NCI-H1092 (cell line): ENCODE results near the gene CRYBA1.

ENCODE experiments used
- DNase-seq: peaks from one replicate; lab custom pipeline; 2025; lab: John Stamatoyannopoulos, UW

Gene CRYBA1

GRCh38 chr17:29279397-29280070 lies 32.9 kb downstream of the CRYBA1 start:
- no peak for DNase-seq

- no peak for DNase-seq
These were observed 36.8 kb downstream of the CRYBA1 start for GRCh38 chr17:29283496-29283895.

- no peak for DNase-seq
These were observed 37.3 kb downstream of the CRYBA1 start for GRCh38 chr17:29283961-29284360.

GRCh38 chr17:29289852-29290251 lies 43.2 kb downstream of the CRYBA1 start:
- no peak for DNase-seq

GRCh38 chr17:29291163-29291752 lies 44.6 kb downstream of the CRYBA1 start:
- DNase-seq = peak; percentile 51

GRCh38 chr17:29292071-29292991 lies 45.7 kb downstream of the CRYBA1 start:
- DNase-seq = peak; percentile 47

GRCh38 chr17:29292992-29293889 lies 46.6 kb downstream of the CRYBA1 start:
- peak; percentile 54 for DNase-seq

GRCh38 chr17:29293890-29294579 lies 47.4 kb downstream of the CRYBA1 start, which contains the start of gene NUFIP2:
TSS of gene NUFIP2 (minus strand) at chr17:29294148. CDS start at chr17:29294059, 89 bp downstream.
- DNase-seq = peak; percentile 99

GRCh38 chr17:29294580-29294900 lies 47.9 kb downstream of the CRYBA1 start:
- no peak for DNase-seq

GRCh38 chr17:29295420-29295819 lies 48.8 kb downstream of the CRYBA1 start:
- DNase-seq = no peak

- no peak for DNase-seq
These were observed 52.4 kb downstream of the CRYBA1 start for GRCh38 chr17:29299031-29299430.

- no peak for DNase-seq
These were observed 56.7 kb downstream of the CRYBA1 start for GRCh38 chr17:29303386-29303785.
